ENCODE results near the gene CAPN3.

Gene CAPN3

DNA sequence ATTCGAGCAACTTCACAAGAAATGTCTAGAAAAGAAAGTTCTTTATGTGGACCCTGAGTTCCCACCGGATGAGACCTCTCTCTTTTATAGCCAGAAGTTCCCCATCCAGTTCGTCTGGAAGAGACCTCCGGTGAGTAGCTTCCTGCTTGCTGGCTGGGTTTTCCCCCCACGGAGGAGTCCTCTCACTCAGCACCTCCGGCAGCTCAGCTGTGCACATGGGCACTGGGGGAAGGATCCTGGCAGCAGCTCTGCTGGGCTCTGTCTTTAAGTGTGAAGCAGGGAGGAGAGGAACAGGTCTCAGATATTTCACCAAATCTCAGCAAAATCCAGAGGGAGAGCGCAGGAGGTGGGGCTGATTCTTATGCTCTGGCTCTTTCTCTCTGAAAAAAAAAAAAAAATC lies 684 bp downstream of the CAPN3 start:
- Histone ChIP-seq H3K9me3 (ENCODE audit: control insufficient read depth, low read length) (no peaks in the 10 kb centered on the region), H3K27me3 (ENCODE audit: control insufficient read depth, insufficient read depth, low read length) (no peaks in the 10 kb centered on the region), H3K9ac (no peak overlapping the region), H2AFZ (no peak overlapping the region), H3K36me3 (ENCODE audit: control insufficient read depth, insufficient read depth, low read length) (no peaks in the 10 kb centered on the region), H3K4me3 (ENCODE audit: low read depth, low read length) (no peak overlapping the region), H3K27ac (no peak overlapping the region), H3K4me2 (ENCODE audit: low read length) (no peak overlapping the region), H3K4me1 (no peaks in the 10 kb centered on the region), H3K79me2 (no peaks in the 10 kb centered on the region)
- TF ChIP-seq, protein P1, sequence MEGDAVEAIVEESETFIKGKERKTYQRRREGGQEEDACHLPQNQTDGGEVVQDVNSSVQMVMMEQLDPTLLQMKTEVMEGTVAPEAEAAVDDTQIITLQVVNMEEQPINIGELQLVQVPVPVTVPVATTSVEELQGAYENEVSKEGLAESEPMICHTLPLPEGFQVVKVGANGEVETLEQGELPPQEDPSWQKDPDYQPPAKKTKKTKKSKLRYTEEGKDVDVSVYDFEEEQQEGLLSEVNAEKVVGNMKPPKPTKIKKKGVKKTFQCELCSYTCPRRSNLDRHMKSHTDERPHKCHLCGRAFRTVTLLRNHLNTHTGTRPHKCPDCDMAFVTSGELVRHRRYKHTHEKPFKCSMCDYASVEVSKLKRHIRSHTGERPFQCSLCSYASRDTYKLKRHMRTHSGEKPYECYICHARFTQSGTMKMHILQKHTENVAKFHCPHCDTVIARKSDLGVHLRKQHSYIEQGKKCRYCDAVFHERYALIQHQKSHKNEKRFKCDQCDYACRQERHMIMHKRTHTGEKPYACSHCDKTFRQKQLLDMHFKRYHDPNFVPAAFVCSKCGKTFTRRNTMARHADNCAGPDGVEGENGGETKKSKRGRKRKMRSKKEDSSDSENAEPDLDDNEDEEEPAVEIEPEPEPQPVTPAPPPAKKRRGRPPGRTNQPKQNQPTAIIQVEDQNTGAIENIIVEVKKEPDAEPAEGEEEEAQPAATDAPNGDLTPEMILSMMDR (IDR thresholded peaks at IDR 0.05) = no peak

- no peak overlapping the region for H3K9ac ChIP-seq
- no peaks in the 10 kb centered on the region for H3K36me3 ChIP-seq (ENCODE audit: control insufficient read depth, insufficient read depth, low read length)
- no peaks in the 10 kb centered on the region for H3K79me2 ChIP-seq
- no peaks in the 10 kb centered on the region for H3K9me3 ChIP-seq (ENCODE audit: control insufficient read depth, low read length)
- H3K27ac ChIP-seq = no peak overlapping the region
- no peak overlapping the region for H2AFZ ChIP-seq
- H3K27me3 ChIP-seq (ENCODE audit: control insufficient read depth, insufficient read depth, low read length) = no peaks in the 10 kb centered on the region
- no peak overlapping the region for H3K4me3 ChIP-seq (ENCODE audit: low read depth, low read length)
- TF ChIP-seq, protein P1 (IDR thresholded peaks at IDR 0.05) = no peak
- H3K4me2 ChIP-seq (ENCODE audit: low read length) = no peak overlapping the region
- H3K4me1 ChIP-seq = no peaks in the 10 kb centered on the region
These were observed 1.3 kb downstream of the CAPN3 start for GRCh38 chr15:42360535-42361112.

DNA sequence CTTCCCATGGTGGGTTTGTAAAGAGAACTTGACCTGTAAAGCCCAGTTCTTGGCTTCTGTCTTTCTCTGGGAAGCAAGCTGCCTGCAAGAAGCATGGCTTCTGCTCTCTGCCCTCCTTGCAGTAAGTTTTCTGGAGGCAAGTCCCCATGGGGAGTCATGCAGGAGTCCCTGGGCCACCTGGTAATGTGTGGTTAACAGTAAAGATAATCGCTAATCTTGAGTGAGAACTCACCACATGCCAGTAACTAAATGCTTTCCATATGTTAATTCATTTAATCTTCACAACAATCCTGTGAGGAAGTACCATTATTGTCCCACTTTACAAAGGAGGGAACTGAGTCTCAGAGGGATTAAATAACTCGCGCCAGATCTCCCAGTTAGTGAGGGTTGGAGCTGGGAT lies 4.2 kb downstream of the CAPN3 start:
- no peak overlapping the region for H3K4me2 ChIP-seq (ENCODE audit: low read length)
- no peaks in the 10 kb centered on the region for H3K27me3 ChIP-seq (ENCODE audit: control insufficient read depth, insufficient read depth, low read length)
- H3K9me3 ChIP-seq (ENCODE audit: control insufficient read depth, low read length) = no peaks in the 10 kb centered on the region
- no peak overlapping the region for H3K27ac ChIP-seq
- H2AFZ ChIP-seq = no peak overlapping the region
- TF ChIP-seq, protein P1 (IDR thresholded peaks at IDR 0.05) = no peak
- H3K36me3 ChIP-seq (ENCODE audit: control insufficient read depth, insufficient read depth, low read length) = no peaks in the 10 kb centered on the region
- no peak overlapping the region for H3K9ac ChIP-seq
- no peaks in the 10 kb centered on the region for H3K4me1 ChIP-seq
- H3K4me3 ChIP-seq (ENCODE audit: low read depth, low read length) = no peak overlapping the region
- no peaks in the 10 kb centered on the region for H3K79me2 ChIP-seq

- Histone ChIP-seq H2AFZ (no peak overlapping the region), H3K27me3 (ENCODE audit: control insufficient read depth, insufficient read depth, low read length) (no peaks in the 10 kb centered on the region), H3K27ac (no peak overlapping the region), H3K4me1 (no peaks in the 10 kb centered on the region), H3K79me2 (no peaks in the 10 kb centered on the region), H3K9ac (no peak overlapping the region), H3K9me3 (ENCODE audit: control insufficient read depth, low read length) (no peaks in the 10 kb centered on the region), H3K4me2 (ENCODE audit: low read length) (no peak overlapping the region), H3K36me3 (ENCODE audit: control insufficient read depth, insufficient read depth, low read length) (no peaks in the 10 kb centered on the region), H3K4me3 (ENCODE audit: low read depth, low read length) (no peak overlapping the region)
- TF ChIP-seq, protein P1 (IDR thresholded peaks at IDR 0.05) = no peak
These were observed 4.6 kb downstream of the CAPN3 start for GRCh38 chr15:42363942-42364341.

- H3K4me1 ChIP-seq = no peaks in the 10 kb centered on the region
- H3K36me3 ChIP-seq (ENCODE audit: control insufficient read depth, insufficient read depth, low read length) = no peaks in the 10 kb centered on the region
- H3K27ac ChIP-seq = no peak overlapping the region
- H2AFZ ChIP-seq = no peak overlapping the region
- TF ChIP-seq, protein P1 (IDR thresholded peaks at IDR 0.05) = no peak
- no peaks in the 10 kb centered on the region for H3K9me3 ChIP-seq (ENCODE audit: control insufficient read depth, low read length)
- H3K9ac ChIP-seq = no peak overlapping the region
- no peaks in the 10 kb centered on the region for H3K27me3 ChIP-seq (ENCODE audit: control insufficient read depth, insufficient read depth, low read length)
- H3K4me2 ChIP-seq (ENCODE audit: low read length) = no peak overlapping the region
- no peak overlapping the region for H3K4me3 ChIP-seq (ENCODE audit: low read depth, low read length)
- H3K79me2 ChIP-seq = no peaks in the 10 kb centered on the region
These were observed 5.2 kb downstream of the CAPN3 start for GRCh38 chr15:42364529-42364928.

Data from parathyroid adenoma (tissue), 2 donors.